Subcutaneous abdominal adipose tissue (tissue), 5 donors: ENCODE measurements around the gene S100A16.
"Not testable (repeated sequence)": the region's sequence is repeated elsewhere in the genome, so short reads cannot be mapped to it uniquely, and the experiment has no call there.

ENCODE experiments used
- H3K27ac ChIP-seq: one replicate; pipeline ENCODE4 v1.7.0; 2013; ENCODE audit warnings: low read depth, mild to moderate bottlenecking, inconsistent platforms, low read length, moderate library complexity
- H3K27me3 ChIP-seq, 5 donors: one replicate each; pipeline ENCODE4 v1.7.0; 2013; ENCODE audit warnings: low read length in 5 of 5, inconsistent platforms in 1 of 5; ENCODE audit not compliant: control insufficient read depth in 5 of 5, insufficient read depth in 4 of 5
- H3K36me3 ChIP-seq, 5 donors: one replicate each; pipeline ENCODE4 v1.7.0; 2013; ENCODE audit warnings: low read length in 5 of 5; ENCODE audit not compliant: control insufficient read depth in 5 of 5, insufficient read depth in 5 of 5
- H3K4me1 ChIP-seq, 5 donors: one replicate each; pipeline ENCODE4 v1.7.0; 2013; ENCODE audit warnings: low read length in 5 of 5, mild to moderate bottlenecking in 3 of 5, moderate library complexity in 1 of 5; ENCODE audit not compliant: control insufficient read depth in 5 of 5, insufficient read depth in 5 of 5
- H3K4me3 ChIP-seq, 5 donors: one replicate each; pipeline ENCODE4 v1.7.0; 2013; ENCODE audit warnings: low read length in 5 of 5, low read depth in 1 of 5
- H3K9ac ChIP-seq, 5 donors: one replicate each; pipeline ENCODE4 v1.7.0; 2013; ENCODE audit warnings: low read length in 5 of 5, mild to moderate bottlenecking in 4 of 5, moderate library complexity in 3 of 5
- H3K9me3 ChIP-seq, 5 donors: one replicate each; pipeline ENCODE4 v1.7.0; 2013; ENCODE audit warnings: low read length in 5 of 5; ENCODE audit not compliant: control insufficient read depth in 5 of 5
- donor health status: healthy.
- donor health status: healthy.
- donor health status: healthy.
- donor health status: healthy.
- donor health status: healthy.

S100A16 gene

DNA sequence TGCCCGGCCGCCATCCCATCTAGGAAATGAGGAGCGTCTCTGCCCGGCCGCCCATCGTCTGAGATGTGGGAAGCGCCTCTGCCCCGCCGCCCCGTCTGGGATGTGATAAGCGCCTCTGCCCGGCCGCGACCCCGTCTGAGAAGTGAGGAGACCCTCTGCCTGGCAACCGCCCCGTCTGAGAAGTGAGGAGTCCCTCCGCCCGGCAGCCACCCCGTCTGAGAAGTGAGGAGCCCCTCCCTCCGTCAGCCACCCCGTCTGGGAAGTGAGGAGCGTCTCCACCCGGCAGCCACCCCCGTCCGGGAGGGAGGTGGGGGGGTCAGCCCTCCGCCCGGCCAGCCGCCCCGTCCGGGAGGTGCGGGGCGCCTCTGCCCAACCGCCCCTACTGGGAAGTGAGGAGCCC, 30.1 kb downstream of the S100A16 start:
- H3K9me3 ChIP-seq, H3K9ac ChIP-seq: not testable (repeated sequence)

GRCh38 chr1:153578936-153579335, 34.0 kb downstream of the S100A16 start:
- Histone ChIP-seq H3K4me3 (no peak overlapping the region), H3K9me3 (no peaks in the 10 kb centered on the region), H3K9ac (no peak overlapping the region), H3K36me3 (no peaks in the 10 kb centered on the region), H3K27me3 (no peaks in the 10 kb centered on the region), H3K4me1 (peaks cover 3 to 15% (median 10%) of the 10 kb centered on the region in 5 donors), H3K27ac (no peak overlapping the region)

More for the DNA sequence above, 30.1 kb downstream of the S100A16 start:
- H3K4me3 ChIP-seq, H3K36me3 ChIP-seq, H3K27ac ChIP-seq, H3K27me3 ChIP-seq: not testable (repeated sequence)
- H3K4me1 ChIP-seq, result peaks cover 1 to 12% (median 7%) of the 10 kb centered on the region in 5 donors

DNA sequence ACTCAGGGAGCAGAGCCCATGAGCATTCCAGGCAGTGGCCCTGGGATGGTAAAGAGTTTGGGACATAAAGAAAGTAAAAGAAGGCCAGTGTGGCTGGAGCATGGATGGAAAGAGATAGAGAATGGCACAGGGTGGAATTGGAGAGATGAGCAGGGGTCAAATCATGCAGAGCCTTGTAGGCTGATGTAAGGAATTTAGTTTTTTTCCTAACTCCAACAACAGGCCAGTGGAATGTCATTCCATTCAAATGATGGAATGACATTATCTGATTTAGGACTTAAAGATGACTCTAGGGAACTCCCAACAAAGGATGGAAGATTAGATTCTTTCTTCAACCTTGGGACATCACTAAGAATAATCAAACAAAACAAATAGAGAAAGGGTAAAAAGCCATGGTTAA, 34.4 kb downstream of the S100A16 start:
- H3K4me3 ChIP-seq, result no peak overlapping the region
- no peaks in the 10 kb centered on the region for H3K36me3 ChIP-seq
- H3K4me1 ChIP-seq, result peaks cover 3 to 15% (median 10%) of the 10 kb centered on the region in 5 donors

DNA sequence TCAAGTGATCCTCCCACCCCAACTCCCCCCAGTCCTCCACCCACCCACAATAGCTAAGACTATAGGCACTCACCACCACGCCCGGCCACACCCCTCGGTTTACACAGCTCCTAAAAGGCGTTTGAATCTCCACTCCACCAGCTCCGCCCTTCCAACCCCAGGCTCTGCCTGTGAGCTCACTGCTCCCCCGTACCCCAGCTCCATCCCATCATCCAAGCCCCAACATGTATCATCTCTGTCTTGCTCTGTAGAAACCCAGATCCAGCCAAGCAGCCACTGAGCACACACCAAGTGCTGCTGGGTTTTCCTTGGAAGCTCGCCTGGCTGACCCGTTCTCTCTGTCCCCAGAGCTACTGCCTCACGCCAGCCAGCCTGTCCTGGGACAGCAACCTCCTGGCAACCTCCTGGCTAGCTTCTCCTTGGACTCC, 35.3 kb downstream of the S100A16 start:
- no peaks in the 10 kb centered on the region for H3K36me3 ChIP-seq
- no peak overlapping the region for H3K4me3 ChIP-seq
- H3K27me3 ChIP-seq, result no peaks in the 10 kb centered on the region
- no peak overlapping the region for H3K27ac ChIP-seq
- no peaks in the 10 kb centered on the region for H3K9me3 ChIP-seq
- peaks cover 5 to 17% (median 15%) of the 10 kb centered on the region in 5 donors for H3K4me1 ChIP-seq
- no peak overlapping the region for H3K9ac ChIP-seq

More for the DNA sequence above, 34.4 kb downstream of the S100A16 start:
- H3K27me3 ChIP-seq, result no peaks in the 10 kb centered on the region
- no peak overlapping the region for H3K9ac ChIP-seq
- no peak overlapping the region for H3K27ac ChIP-seq
- no peaks in the 10 kb centered on the region for H3K9me3 ChIP-seq

- no peaks in the 10 kb centered on the region for H3K36me3 ChIP-seq
- no peaks in the 10 kb centered on the region for H3K27me3 ChIP-seq
- H3K9me3 ChIP-seq, result no peaks in the 10 kb centered on the region
- no peak overlapping the region for H3K27ac ChIP-seq
- H3K9ac ChIP-seq, result no peak overlapping the region
- no peak overlapping the region for H3K4me3 ChIP-seq
- peaks cover 9 to 22% (median 15%) of the 10 kb centered on the region in 5 donors for H3K4me1 ChIP-seq
Observed at GRCh38 chr1:153577138-153577537, 35.8 kb downstream of the S100A16 start.

DNA sequence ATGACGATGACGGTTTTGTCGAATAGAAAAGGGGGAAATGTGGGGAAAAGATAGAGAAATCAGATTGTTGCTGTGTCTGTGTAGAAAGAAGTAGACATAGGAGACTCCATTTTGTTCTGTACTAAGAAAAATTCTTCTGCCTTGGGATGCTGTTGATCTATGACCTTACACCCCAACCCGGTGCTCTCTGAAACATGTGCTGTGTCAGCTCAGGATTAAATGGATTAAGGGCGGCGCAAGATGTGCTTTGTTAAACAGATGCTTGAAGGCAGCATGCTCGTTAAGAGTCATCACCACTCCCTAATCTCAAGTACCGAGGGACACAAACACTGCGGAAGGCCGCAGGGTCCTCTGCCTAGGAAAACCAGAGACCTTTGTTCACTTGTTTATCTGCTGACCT, 37.4 kb downstream of the S100A16 start:
- H3K9me3 ChIP-seq, H3K36me3 ChIP-seq, H3K27ac ChIP-seq, H3K27me3 ChIP-seq, H3K9ac ChIP-seq, H3K4me3 ChIP-seq: not testable (repeated sequence)
- peaks cover 9 to 25% (median 15%) of the 10 kb centered on the region in 5 donors for H3K4me1 ChIP-seq

- not testable (repeated sequence) for H3K9ac ChIP-seq, H3K4me3 ChIP-seq, H3K27me3 ChIP-seq, H3K27ac ChIP-seq, H3K9me3 ChIP-seq, H3K36me3 ChIP-seq
- peaks cover 9 to 25% (median 15%) of the 10 kb centered on the region in 5 donors for H3K4me1 ChIP-seq
Observed at GRCh38 chr1:153575081-153575491, 37.9 kb downstream of the S100A16 start.

- Histone ChIP-seq H3K4me3 (no peak overlapping the region), H3K36me3 (no peaks in the 10 kb centered on the region), H3K9ac (peak overlapping the region in 2 of 5 donors; percentile 1 to 75), H3K27me3 (no peaks in the 10 kb centered on the region), H3K27ac (peak overlapping the region; percentile 75), H3K9me3 (no peaks in the 10 kb centered on the region), H3K4me1 (peaks cover 9 to 28% (median 20%) of the 10 kb centered on the region in 5 donors)
Observed at GRCh38 chr1:153573351-153573750, 39.6 kb downstream of the S100A16 start.

- Histone ChIP-seq H3K27ac (peak overlapping the region; percentile 75), H3K4me3 (no peak overlapping the region), H3K9ac (peak overlapping the region in 1 of 5 donors; percentile 82)
Observed at GRCh38 chr1:153572569-153573015, 40.3 kb downstream of the S100A16 start.

GRCh38 chr1:153571706-153572105, 41.2 kb downstream of the S100A16 start:
- H3K9me3 ChIP-seq, result no peaks in the 10 kb centered on the region
- H3K9ac ChIP-seq, result no peak overlapping the region
- no peak overlapping the region for H3K4me3 ChIP-seq
- H3K27ac ChIP-seq, result peak overlapping the region; percentile 75
- H3K27me3 ChIP-seq, result no peaks in the 10 kb centered on the region
- H3K4me1 ChIP-seq, result peaks cover 9 to 35% (median 29%) of the 10 kb centered on the region in 5 donors
- H3K36me3 ChIP-seq, result no peaks in the 10 kb centered on the region

More at GRCh38 chr1:153572569-153573015, 40.3 kb downstream of the S100A16 start:
- H3K9me3 ChIP-seq, result no peaks in the 10 kb centered on the region
- peaks cover 5 to 30% (median 22%) of the 10 kb centered on the region in 5 donors for H3K4me1 ChIP-seq
- no peaks in the 10 kb centered on the region for H3K36me3 ChIP-seq
- H3K27me3 ChIP-seq, result no peaks in the 10 kb centered on the region
